ENCODE data around the gene GRM2. TPM values are rescaled to one million over a fixed set of nuclear protein-coding genes. Genes with fewer than 3 reads are reported as not detected.

Gene GRM2
- total and polyA plus RNA-seq, 8 donors, result 0.06 to 0.58 (median 0.26) TPM; not detected in 4

- no peaks in the 10 kb centered on the region for H3K36me3 ChIP-seq
- H3K4me3 ChIP-seq, result no peak overlapping the region
- no peak overlapping the region for H3K27ac ChIP-seq
- no peak for DNase-seq
- H3K27me3 ChIP-seq, result no peaks in the 10 kb centered on the region
- H3K9me3 ChIP-seq, result peaks cover 0 to 3% (median 0%) of the 10 kb centered on the region in 4 donors
- TF ChIP-seq POLR2A (IDR thresholded peaks at IDR 0.05) (no peak), EP300 (IDR thresholded peaks at IDR 0.05) (no peak), CTCF (IDR thresholded peaks at IDR 0.05) (no peak), POLR2AphosphoS5 (IDR thresholded peaks at IDR 0.05) (no peak)
- H3K4me1 ChIP-seq, result no peaks in the 10 kb centered on the region
- intact Hi-C loops (cut with DNase I; ENCODE audit: low total_unique reads), result no loop called here
Measured at GRCh38 chr3:51729042-51729633, 22.3 kb downstream of the GRM2 start.

- H3K27me3 ChIP-seq, result no peaks in the 10 kb centered on the region
- intact Hi-C loops (cut with DNase I; ENCODE audit: low total_unique reads), result no loop called here
- no peak overlapping the region for H3K4me3 ChIP-seq
- 78 to 89% (median 84%) methylated on average over 4 of the region's 4 CpGs for WGBS, 5 donors
- no peaks in the 10 kb centered on the region for H3K36me3 ChIP-seq
- H3K4me1 ChIP-seq, result no peaks in the 10 kb centered on the region
- H3K27ac ChIP-seq, result no peak overlapping the region
- DNase-seq, result no peak
- H3K9me3 ChIP-seq, result peaks cover 0 to 8% (median 0%) of the 10 kb centered on the region in 4 donors
- TF ChIP-seq EP300 (IDR thresholded peaks at IDR 0.05), result no peak
Measured at GRCh38 chr3:51733859-51734571, 27.1 kb downstream of the GRM2 start.

GRCh38 chr3:51734572-51734907 lies 27.7 kb downstream of the GRM2 start:
- Histone ChIP-seq H3K27ac (no peak overlapping the region), H3K27me3 (no peaks in the 10 kb centered on the region), H3K36me3 (no peaks in the 10 kb centered on the region), H3K9me3 (peaks cover 0 to 8% (median 0%) of the 10 kb centered on the region in 4 donors), H3K4me1 (no peaks in the 10 kb centered on the region), H3K4me3 (no peak overlapping the region)
- TF ChIP-seq POLR2A (IDR thresholded peaks at IDR 0.05), result no peak
- TF ChIP-seq CTCF (IDR thresholded peaks at IDR 0.05), result no peak
- no peak for TF ChIP-seq EP300 (IDR thresholded peaks at IDR 0.05)
- no peak for TF ChIP-seq POLR2AphosphoS5 (IDR thresholded peaks at IDR 0.05)
- no peak for DNase-seq
- intact Hi-C loops (cut with DNase I; ENCODE audit: low total_unique reads), result no loop called here
- 17 to 45% (median 27%) methylated on average over 3 of the region's 3 CpGs for WGBS, 5 donors

GRCh38 chr3:51735039-51735438 lies 28.2 kb downstream of the GRM2 start:
- intact Hi-C loops (cut with DNase I; ENCODE audit: low total_unique reads), result no loop called here
- H3K27ac ChIP-seq, result no peak overlapping the region
- no peak overlapping the region for H3K4me3 ChIP-seq
- H3K4me1 ChIP-seq, result no peaks in the 10 kb centered on the region
- H3K27me3 ChIP-seq, result no peaks in the 10 kb centered on the region
- no peaks in the 10 kb centered on the region for H3K36me3 ChIP-seq
- no peak for DNase-seq
- 57 to 68% (median 64%) methylated on average over 3 of the region's 3 CpGs for WGBS, 5 donors
- H3K9me3 ChIP-seq, result peaks cover 0 to 8% (median 0%) of the 10 kb centered on the region in 4 donors
- TF ChIP-seq POLR2A (IDR thresholded peaks at IDR 0.05) (no peak), CTCF (IDR thresholded peaks at IDR 0.05) (no peak), POLR2AphosphoS5 (IDR thresholded peaks at IDR 0.05) (no peak), EP300 (IDR thresholded peaks at IDR 0.05) (no peak)

GRCh38 chr3:51735950-51736349 lies 29.1 kb downstream of the GRM2 start:
- no peak for DNase-seq
- 67 to 87% (median 80%) methylated on average over 2 of the region's 2 CpGs for WGBS, 5 donors
- H3K27me3 ChIP-seq, result no peaks in the 10 kb centered on the region
- no peak overlapping the region for H3K27ac ChIP-seq
- intact Hi-C loops (cut with DNase I; ENCODE audit: low total_unique reads), result no loop called here
- H3K9me3 ChIP-seq, result peaks cover 0 to 8% (median 0%) of the 10 kb centered on the region in 4 donors
- H3K36me3 ChIP-seq, result no peaks in the 10 kb centered on the region
- H3K4me1 ChIP-seq, result no peaks in the 10 kb centered on the region
- H3K4me3 ChIP-seq, result no peak overlapping the region
- no peak for TF ChIP-seq POLR2AphosphoS5 (IDR thresholded peaks at IDR 0.05)
